ENCODE data around the gene CNTN4. TPM values are rescaled to one million over a fixed set of nuclear protein-coding genes. Genes with fewer than 3 reads are reported as not detected.

The CNTN4 gene
- total RNA-seq, 8 experiments from 2014 or later = 0.31 to 27.6 (median 15.8) TPM

- H3K4me3 ChIP-seq = no peak overlapping the region
- WGBS, 10 experiments = 0 to 96% (median 55%) methylated on average over 1 to 2 of the region's 2 CpGs
- in situ Hi-C loops (cut with MboI; ENCODE audit: low pct_unique_long_range_greater_than_20kb in 2 of 9, low sequenced_read_pairs in 9 of 9, unreplicated experiment in 9 of 9) = no loop called here
- no peak for ATAC-seq (replicated peaks in 6 of 8)
- no peaks in the 10 kb centered on the region for H3K4me1 ChIP-seq (replicated peaks in 1 of 2)
- H3K27ac ChIP-seq = no peak overlapping the region
Observed at GRCh38 chr3:2863127-2863526, 764.5 kb downstream of the CNTN4 start.

- Histone ChIP-seq H3K27ac (no peak overlapping the region), H3K4me3 (no peak overlapping the region), H3K4me1 (replicated peaks in 1 of 2) (no peaks in the 10 kb centered on the region)
- in situ Hi-C loops (cut with MboI; ENCODE audit: low pct_unique_long_range_greater_than_20kb in 2 of 9, low sequenced_read_pairs in 9 of 9, unreplicated experiment in 9 of 9) = no loop called here
- no peak for ATAC-seq (replicated peaks in 6 of 8)
- WGBS, 10 experiments = 0 to 70% (median 51%) methylated on average over 1 of the region's 1 CpG; no CpG with 5 or more reads in 6 of the 10 experiments
Observed at GRCh38 chr3:2869905-2870304, 771.2 kb downstream of the CNTN4 start.

- ATAC-seq (replicated peaks in 6 of 8) = peak in 1 of 8 experiments; percentile 10
- Histone ChIP-seq H3K4me1 (replicated peaks in 1 of 2) (no peaks in the 10 kb centered on the region), H3K27ac (no peak overlapping the region), H3K4me3 (no peak overlapping the region)
- in situ Hi-C loops (cut with MboI; ENCODE audit: low pct_unique_long_range_greater_than_20kb in 2 of 9, low sequenced_read_pairs in 9 of 9, unreplicated experiment in 9 of 9) = no loop called here
- WGBS, 10 experiments = 0 to 80% (median 31%) methylated on average over 1 to 3 of the region's 3 CpGs; no CpG with 5 or more reads in 2 of the 10 experiments
Observed at GRCh38 chr3:2870724-2871333, 772.2 kb downstream of the CNTN4 start.

DNA sequence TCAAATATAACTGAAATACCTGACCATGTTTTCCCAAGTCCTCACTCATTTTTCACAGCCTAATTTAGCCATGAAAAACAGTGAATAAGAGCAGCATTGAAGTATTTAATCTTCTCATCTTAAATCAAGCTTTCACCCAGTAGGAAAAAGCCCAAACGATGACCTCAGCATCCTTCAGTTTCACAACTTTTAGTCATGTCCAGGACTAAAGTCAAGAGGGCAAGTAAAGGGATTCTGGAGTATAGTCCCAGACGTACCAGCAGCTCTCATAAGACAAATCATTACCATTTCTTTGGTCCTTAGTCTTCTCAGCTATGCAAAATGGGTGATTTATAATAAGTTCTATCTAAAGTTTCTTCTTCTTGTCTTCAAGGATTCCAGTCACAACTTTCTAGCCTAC is 774.2 kb downstream of the CNTN4 start:
- no peak overlapping the region for H3K4me3 ChIP-seq
- WGBS, 10 experiments = 0 to 100% (median 59%) methylated on average over 1 to 2 of the region's 2 CpGs
- in situ Hi-C loops (cut with MboI; ENCODE audit: low pct_unique_long_range_greater_than_20kb in 2 of 9, low sequenced_read_pairs in 9 of 9, unreplicated experiment in 9 of 9) = no loop called here
- no peak overlapping the region for H3K27ac ChIP-seq
- H3K4me1 ChIP-seq (replicated peaks in 1 of 2) = no peaks in the 10 kb centered on the region
- no peak for ATAC-seq (replicated peaks in 6 of 8)

GRCh38 chr3:2873986-2874385 is 775.3 kb downstream of the CNTN4 start:
- in situ Hi-C loops (cut with MboI; ENCODE audit: low pct_unique_long_range_greater_than_20kb in 2 of 9, low sequenced_read_pairs in 9 of 9, unreplicated experiment in 9 of 9) = no loop called here
- 20 to 96% (median 67%) methylated on average over 1 to 2 of the region's 2 CpGs; no CpG with 5 or more reads in 1 of the 10 experiments for WGBS, 10 experiments
- no peak overlapping the region for H3K27ac ChIP-seq
- peak in 1 of 8 experiments; percentile 30 for ATAC-seq (replicated peaks in 6 of 8)
- no peak overlapping the region for H3K4me3 ChIP-seq
- H3K4me1 ChIP-seq (replicated peaks in 1 of 2) = no peaks in the 10 kb centered on the region

DNA sequence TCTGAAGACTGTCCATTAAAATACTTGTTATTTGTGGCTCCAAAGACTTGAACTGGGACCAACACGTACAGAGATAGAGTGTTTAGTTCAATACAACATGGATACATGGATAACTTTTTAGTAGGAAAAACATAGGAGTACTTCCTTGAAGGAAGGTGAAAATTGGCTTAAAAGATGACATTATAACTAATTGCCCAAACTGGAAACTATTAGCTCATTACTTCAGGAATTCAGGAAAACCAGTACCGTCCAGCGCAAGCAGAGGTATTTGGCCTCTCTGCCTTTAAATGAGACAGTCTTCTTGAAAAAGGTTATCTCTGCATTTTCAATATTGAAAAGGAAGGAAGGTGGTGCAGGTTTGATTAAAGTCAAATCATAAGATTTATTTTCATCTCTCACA is 777.0 kb downstream of the CNTN4 start:
- Histone ChIP-seq H3K27ac (no peak overlapping the region), H3K4me3 (no peak overlapping the region), H3K4me1 (replicated peaks in 1 of 2) (peaks cover 4 to 8% of the 10 kb centered on the region in 2 donors)
- WGBS, 10 experiments = 19 to 100% (median 85%) methylated on average over 1 to 3 of the region's 3 CpGs; no CpG with 5 or more reads in 2 of the 10 experiments
- no peak for ATAC-seq (replicated peaks in 6 of 8)
- in situ Hi-C loops (cut with MboI; ENCODE audit: low pct_unique_long_range_greater_than_20kb in 2 of 9, low sequenced_read_pairs in 9 of 9, unreplicated experiment in 9 of 9) = no loop called here

- no peak overlapping the region for H3K27ac ChIP-seq
- 0 to 89% (median 56%) methylated on average over 1 to 2 of the region's 2 CpGs; no CpG with 5 or more reads in 2 of the 10 experiments for WGBS, 10 experiments
- ATAC-seq (replicated peaks in 6 of 8) = no peak
- H3K4me1 ChIP-seq (replicated peaks in 1 of 2) = peaks cover 4 to 8% of the 10 kb centered on the region in 2 donors
- H3K4me3 ChIP-seq = no peak overlapping the region
- in situ Hi-C loops (cut with MboI; ENCODE audit: low pct_unique_long_range_greater_than_20kb in 2 of 9, low sequenced_read_pairs in 9 of 9, unreplicated experiment in 9 of 9) = no loop called here
Observed at GRCh38 chr3:2876362-2876761, 777.7 kb downstream of the CNTN4 start.

DNA sequence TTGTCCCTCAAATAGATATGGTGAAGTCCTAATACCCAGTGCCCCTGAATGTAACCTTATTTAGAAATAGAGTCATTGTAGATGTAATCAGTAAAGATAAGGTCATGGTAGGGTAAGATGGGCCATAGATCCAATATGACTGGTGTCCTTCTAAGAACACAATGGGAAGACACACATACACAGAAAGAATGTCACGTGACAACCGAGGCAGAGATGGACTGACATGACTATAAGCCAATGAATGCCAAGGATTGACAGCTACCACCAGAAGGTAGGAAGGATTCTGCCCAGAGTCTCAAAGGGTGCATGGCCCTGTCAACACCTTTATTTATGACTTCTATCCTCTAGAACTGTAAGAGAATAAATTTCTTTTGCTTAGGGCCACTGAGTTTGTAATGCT is 780.4 kb downstream of the CNTN4 start:
- no peak for ATAC-seq (replicated peaks in 6 of 8)
- in situ Hi-C loops (cut with MboI; ENCODE audit: low pct_unique_long_range_greater_than_20kb in 2 of 9, low sequenced_read_pairs in 9 of 9, unreplicated experiment in 9 of 9) = no loop called here
- Histone ChIP-seq H3K27ac (no peak overlapping the region), H3K4me3 (no peak overlapping the region), H3K4me1 (replicated peaks in 1 of 2) (peaks cover 4 to 14% of the 10 kb centered on the region in 2 donors)
- WGBS, 10 experiments = 0 to 100% (median 93%) methylated on average over 1 to 2 of the region's 2 CpGs; no CpG with 5 or more reads in 4 of the 10 experiments

DNA sequence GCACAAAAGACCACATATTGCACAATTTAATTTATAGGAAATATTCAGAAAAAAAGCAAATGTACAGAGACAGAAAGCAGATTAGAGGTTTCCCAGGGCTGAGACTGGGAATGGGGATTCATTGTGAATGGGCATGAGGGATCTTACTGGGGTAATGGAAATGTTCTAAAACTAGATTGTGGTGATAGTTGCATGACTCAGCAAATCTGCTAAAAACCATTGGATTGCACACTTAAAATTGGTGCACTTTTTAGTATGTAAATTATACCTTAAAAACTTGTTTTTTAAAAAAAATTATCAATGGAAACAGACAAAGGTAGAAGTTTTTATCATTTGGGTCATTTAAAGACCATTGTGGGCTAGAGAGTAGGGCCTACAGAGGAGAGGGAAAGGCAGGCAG is 780.9 kb downstream of the CNTN4 start:
- Histone ChIP-seq H3K4me3 (no peak overlapping the region), H3K4me1 (replicated peaks in 1 of 2) (peaks cover 4 to 14% of the 10 kb centered on the region in 2 donors), H3K27ac (no peak overlapping the region)
- no peak for ATAC-seq (replicated peaks in 6 of 8)
- in situ Hi-C loops (cut with MboI; ENCODE audit: low pct_unique_long_range_greater_than_20kb in 2 of 9, low sequenced_read_pairs in 9 of 9, unreplicated experiment in 9 of 9) = no loop called here

- WGBS, 10 experiments = 26 to 89% (median 57%) methylated on average over 1 to 7 of the region's 7 CpGs; no CpG with 5 or more reads in 2 of the 10 experiments
- in situ Hi-C loops (cut with MboI; ENCODE audit: low pct_unique_long_range_greater_than_20kb in 2 of 9, low sequenced_read_pairs in 9 of 9, unreplicated experiment in 9 of 9) = no loop called here
- Histone ChIP-seq H3K27ac (no peak overlapping the region), H3K4me3 (no peak overlapping the region), H3K4me1 (replicated peaks in 1 of 2) (peaks cover 4 to 14% of the 10 kb centered on the region in 2 donors)
- peak in 5 of 8 experiments; percentile 81 to 97 (median 84) for ATAC-seq (replicated peaks in 6 of 8)
Observed at GRCh38 chr3:2880218-2880756, 781.6 kb downstream of the CNTN4 start.

GRCh38 chr3:2883283-2883682 is 784.6 kb downstream of the CNTN4 start:
- Histone ChIP-seq H3K4me1 (replicated peaks in 1 of 2) (peaks cover 10 to 14% of the 10 kb centered on the region in 2 donors), H3K4me3 (no peak overlapping the region), H3K27ac (no peak overlapping the region)
- WGBS, 10 experiments = 14 to 89% (median 53%) methylated on average over 1 to 3 of the region's 3 CpGs; no CpG with 5 or more reads in 1 of the 10 experiments
- peak in 2 of 8 experiments; percentile 35 to 84 for ATAC-seq (replicated peaks in 6 of 8)
- in situ Hi-C loops (cut with MboI; ENCODE audit: low pct_unique_long_range_greater_than_20kb in 2 of 9, low sequenced_read_pairs in 9 of 9, unreplicated experiment in 9 of 9) = no loop called here

- Histone ChIP-seq H3K27ac (no peak overlapping the region), H3K4me3 (no peak overlapping the region), H3K4me1 (replicated peaks in 1 of 2) (peaks cover 0 to 6% of the 10 kb centered on the region in 2 donors)
- peak in 1 of 8 experiments; percentile 85 for ATAC-seq (replicated peaks in 6 of 8)
- in situ Hi-C loops (cut with MboI; ENCODE audit: low pct_unique_long_range_greater_than_20kb in 2 of 9, low sequenced_read_pairs in 9 of 9, unreplicated experiment in 9 of 9) = no loop called here
- WGBS, 10 experiments = 0 to 100% (median 54%) methylated on average over 1 to 2 of the region's 2 CpGs; no CpG with 5 or more reads in 2 of the 10 experiments
Observed at GRCh38 chr3:2888592-2888991, 789.9 kb downstream of the CNTN4 start.

- no peak for ATAC-seq (replicated peaks in 6 of 8)
- Histone ChIP-seq H3K27ac (no peak overlapping the region), H3K4me1 (replicated peaks in 1 of 2) (peaks cover 0 to 6% of the 10 kb centered on the region in 2 donors), H3K4me3 (no peak overlapping the region)
- WGBS, 10 experiments = 0 to 100% (median 50%) methylated on average over 1 to 2 of the region's 2 CpGs; no CpG with 5 or more reads in 1 of the 10 experiments
- in situ Hi-C loops (cut with MboI; ENCODE audit: low pct_unique_long_range_greater_than_20kb in 2 of 9, low sequenced_read_pairs in 9 of 9, unreplicated experiment in 9 of 9) = no loop called here
Observed at GRCh38 chr3:2889736-2890135, 791.1 kb downstream of the CNTN4 start.
